Activated CD4-positive, alpha-beta T cell treated with anti-CD3 and anti-CD28 coated beads, Interleukin-2, amount 10 ng/mL, durations not matched to agents 24 days and 14 days (primary cell): Measurements from ENCODE around the gene NR1D1. TPM values are rescaled to one million over a fixed set of nuclear protein-coding genes. Genes with fewer than 3 reads are reported as not detected.

Experiments used
- DNase-seq: peaks from one replicate; pipeline ENCODE4 v3.0.0; 2022
- H3K27ac Mint-ChIP-seq: one replicate; pipeline ENCODE4 v1.8.0; 2022; ENCODE audit warnings: mild to moderate bottlenecking, mixed read lengths
- H3K27me3 Mint-ChIP-seq: one replicate; pipeline ENCODE4 v1.8.0; 2022; ENCODE audit warnings: mixed read lengths
- H3K36me3 Mint-ChIP-seq: one replicate; pipeline ENCODE4 v1.8.0; 2022; ENCODE audit warnings: low read depth, mild to moderate bottlenecking, mixed read lengths
- H3K4me1 Mint-ChIP-seq: one replicate; pipeline ENCODE4 v1.8.0; 2021; ENCODE audit warnings: mixed read lengths
- H3K4me3 Mint-ChIP-seq: one replicate; pipeline ENCODE4 v1.8.0; 2022; ENCODE audit warnings: mild to moderate bottlenecking, moderate library complexity, mixed read lengths
- H3K9me3 Mint-ChIP-seq: one replicate; pipeline ENCODE4 v1.8.0; 2021; ENCODE audit warnings: mixed read lengths
- intact Hi-C: fragments of 100-400 bp; cut with micrococcal nuclease; formaldehyde crosslinking; loops from one replicate; pipeline ENCODE4 v1.15.1; 2023
- total RNA-seq: library from RNA; stranded (reverse); gene quantifications from 2 replicates; pipeline ENCODE4 v1.2.3, GENCODE V29; 2022

The NR1D1 gene
- total RNA-seq, 1 donor from 2014 or later, result 7.9 TPM

DNA sequence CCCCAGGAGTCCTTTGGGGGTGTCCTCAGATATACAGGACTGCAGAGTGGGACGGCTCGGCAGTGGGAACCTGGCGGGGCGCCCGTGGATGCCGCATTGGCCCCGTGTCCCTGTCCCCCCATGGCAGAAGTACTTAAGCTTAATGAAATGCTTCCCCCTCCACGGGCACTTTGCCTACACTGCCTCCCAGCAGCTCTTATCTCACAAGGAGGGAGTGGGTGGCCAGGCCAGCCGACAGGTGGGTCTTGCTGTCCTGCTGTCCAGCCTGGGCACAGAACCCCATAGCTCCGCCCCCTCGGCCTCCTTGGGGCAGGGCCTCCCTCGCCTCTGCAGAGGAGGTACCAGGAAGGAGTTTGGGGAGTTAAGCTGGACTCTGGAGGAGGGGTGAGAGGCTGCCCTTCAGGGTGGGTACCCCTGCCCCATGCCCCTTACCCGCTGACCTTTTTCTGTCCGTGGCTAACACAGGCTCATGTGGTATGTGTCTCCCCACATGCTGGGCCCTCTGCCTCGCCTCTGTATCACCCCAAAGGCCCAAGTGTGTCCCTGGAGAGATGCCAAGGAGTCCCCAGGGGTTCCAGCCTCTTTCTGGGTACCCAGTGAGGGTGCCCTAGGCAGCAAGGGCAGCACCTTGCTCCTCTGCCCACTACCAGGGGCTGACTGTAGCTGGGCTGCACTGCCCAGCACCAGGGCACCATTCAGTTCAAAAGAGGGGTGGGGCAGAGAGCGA, 28.9 kb downstream of the NR1D1 start:
- peaks cover 30% of the 10 kb centered on the region for H3K4me1 Mint-ChIP-seq
- H3K36me3 Mint-ChIP-seq, result no peaks in the 10 kb centered on the region
- H3K27ac Mint-ChIP-seq, result no peak overlapping the region
- peaks cover 2% of the 10 kb centered on the region for H3K27me3 Mint-ChIP-seq
- intact Hi-C loops, result no loop called here
- DNase-seq, result no peak
- H3K4me3 Mint-ChIP-seq, result no peak overlapping the region
- no peaks in the 10 kb centered on the region for H3K9me3 Mint-ChIP-seq

DNA sequence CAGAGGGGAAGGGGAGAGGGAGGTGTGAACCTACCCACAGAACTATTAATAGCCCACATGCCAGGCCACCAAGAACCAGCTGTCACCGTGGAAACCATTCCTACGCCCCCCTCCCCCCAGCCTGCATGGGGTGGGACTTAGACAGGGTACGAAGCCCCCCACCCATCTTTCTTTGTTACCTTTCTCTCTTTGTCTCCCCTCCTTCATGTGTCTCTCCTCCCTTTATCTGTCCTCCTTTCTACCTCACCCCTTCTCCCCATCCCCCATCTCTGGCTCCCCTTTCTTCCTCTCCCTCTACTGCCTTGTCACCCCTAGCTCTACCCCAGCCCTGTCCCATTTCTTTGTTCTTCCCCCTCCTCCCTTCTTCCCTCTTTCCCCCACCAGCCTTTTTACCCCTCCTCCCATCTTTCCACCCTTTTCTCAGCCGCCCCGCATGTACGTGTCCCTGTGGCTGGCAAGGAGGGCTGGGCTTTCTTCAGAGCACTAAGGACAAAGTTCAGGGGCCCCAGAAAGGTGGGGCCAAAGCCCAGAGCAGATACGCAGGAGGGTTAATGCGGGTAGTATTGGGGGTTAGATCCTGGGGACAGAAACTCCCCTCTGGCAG, 29.6 kb downstream of the NR1D1 start:
- Mint-ChIP-seq H3K9me3 (no peaks in the 10 kb centered on the region), H3K27ac (peak overlapping the region; percentile 42), H3K4me1 (peaks cover 29% of the 10 kb centered on the region), H3K36me3 (no peaks in the 10 kb centered on the region), H3K27me3 (peaks cover 2% of the 10 kb centered on the region), H3K4me3 (no peak overlapping the region)
- intact Hi-C loops, result no loop called here
- DNase-seq, result no peak

GRCh38 chr17:40069751-40070708, 30.4 kb downstream of the NR1D1 start:
- Mint-ChIP-seq H3K4me3 (peak overlapping the region; percentile 85), H3K4me1 (peaks cover 24% of the 10 kb centered on the region), H3K9me3 (no peaks in the 10 kb centered on the region), H3K27ac (peak overlapping the region; percentile 89), H3K36me3 (no peaks in the 10 kb centered on the region), H3K27me3 (peaks cover 5% of the 10 kb centered on the region)
- peak; percentile 70 for DNase-seq
- intact Hi-C loops, result loop anchor here (2.0 kb wide), 2 partner anchors 15 to 29 kb away; partner anchors contain the start of gene MED24

GRCh38 chr17:40068917-40069750, 31.3 kb downstream of the NR1D1 start:
- Mint-ChIP-seq H3K27me3 (peaks cover 13% of the 10 kb centered on the region), H3K4me1 (peaks cover 30% of the 10 kb centered on the region), H3K4me3 (peak overlapping the region; percentile 85), H3K36me3 (no peaks in the 10 kb centered on the region), H3K27ac (peak overlapping the region; percentile 89), H3K9me3 (no peaks in the 10 kb centered on the region)
- peak; percentile 91 for DNase-seq
- intact Hi-C loops, result loop anchor here (2.0 kb wide), 2 partner anchors 14 to 30 kb away; partner anchors contain the start of gene MED24

- Mint-ChIP-seq H3K4me1 (peaks cover 36% of the 10 kb centered on the region), H3K36me3 (no peaks in the 10 kb centered on the region), H3K27me3 (peaks cover 19% of the 10 kb centered on the region), H3K9me3 (no peaks in the 10 kb centered on the region), H3K4me3 (peak overlapping the region; percentile 85), H3K27ac (peak overlapping the region; percentile 89)
- no peak for DNase-seq
- intact Hi-C loops, result loop anchor here (2.0 kb wide), 2 partner anchors 14 to 30 kb away; partner anchors contain the start of gene MED24
Observed at GRCh38 chr17:40068584-40068916, 31.8 kb downstream of the NR1D1 start.

DNA sequence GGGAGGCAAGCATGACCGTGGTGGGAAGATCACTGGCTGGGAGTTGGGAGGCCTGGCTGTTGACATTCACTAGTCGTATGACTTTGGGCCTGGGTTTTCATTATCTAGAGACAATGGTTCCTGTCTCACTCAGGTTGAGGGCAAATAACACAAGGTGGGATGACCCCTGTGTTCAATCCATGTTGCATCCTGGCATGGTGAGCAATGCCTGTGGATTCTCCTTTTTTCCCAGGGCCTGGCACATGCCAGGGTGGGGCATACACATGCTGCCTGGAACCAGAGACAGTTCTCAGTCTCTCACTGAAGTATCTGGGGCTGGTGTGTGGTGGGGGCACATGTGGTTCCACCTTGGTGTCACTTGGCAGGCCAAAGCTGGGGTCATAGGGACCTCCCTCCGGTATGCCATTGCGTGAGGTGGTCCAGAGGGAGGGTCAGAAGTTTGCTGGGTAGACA, 32.2 kb downstream of the NR1D1 start:
- H3K4me1 Mint-ChIP-seq, result peaks cover 38% of the 10 kb centered on the region
- peak overlapping the region; percentile 89 for H3K27ac Mint-ChIP-seq
- no peak for DNase-seq
- H3K4me3 Mint-ChIP-seq, result peak overlapping the region; percentile 85
- H3K36me3 Mint-ChIP-seq, result no peaks in the 10 kb centered on the region
- intact Hi-C loops, result loop anchor here (2.0 kb wide), 2 partner anchors 13 to 31 kb away; partner anchors contain the start of gene MED24
- H3K27me3 Mint-ChIP-seq, result peaks cover 21% of the 10 kb centered on the region
- H3K9me3 Mint-ChIP-seq, result no peaks in the 10 kb centered on the region

DNA sequence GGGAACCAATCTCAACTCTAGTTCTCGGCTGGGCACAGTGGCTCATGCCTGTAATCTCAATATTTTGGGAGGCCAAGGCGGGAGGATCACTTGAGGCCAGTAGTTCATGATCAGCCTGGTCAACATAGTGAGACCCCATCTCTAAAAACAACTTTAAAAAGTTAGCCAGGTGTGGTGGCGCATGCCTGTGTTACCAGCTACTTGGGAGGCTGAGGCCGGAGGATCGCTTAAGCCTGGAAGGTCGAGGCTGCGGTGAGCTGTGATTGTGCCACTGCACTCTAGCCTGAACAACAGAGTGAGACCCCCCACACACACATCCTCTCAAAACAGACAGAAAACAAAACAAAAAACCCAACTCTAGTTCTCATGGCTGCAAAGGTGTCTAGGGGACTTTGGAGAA, 32.7 kb downstream of the NR1D1 start:
- peaks cover 38% of the 10 kb centered on the region for H3K4me1 Mint-ChIP-seq
- intact Hi-C loops, result loop anchor here (2.0 kb wide), 2 partner anchors 13 to 31 kb away; partner anchors contain the start of gene MED24
- no peaks in the 10 kb centered on the region for H3K9me3 Mint-ChIP-seq
- DNase-seq, result no peak
- H3K27me3 Mint-ChIP-seq, result peaks cover 21% of the 10 kb centered on the region
- no peak overlapping the region for H3K27ac Mint-ChIP-seq
- peak overlapping the region; percentile 85 for H3K4me3 Mint-ChIP-seq
- no peaks in the 10 kb centered on the region for H3K36me3 Mint-ChIP-seq

- intact Hi-C loops, result no loop called here
- Mint-ChIP-seq H3K36me3 (no peaks in the 10 kb centered on the region), H3K27ac (no peak overlapping the region), H3K27me3 (peaks cover 36% of the 10 kb centered on the region), H3K4me1 (peaks cover 46% of the 10 kb centered on the region), H3K4me3 (no peak overlapping the region), H3K9me3 (no peaks in the 10 kb centered on the region)
- no peak for DNase-seq
Observed at GRCh38 chr17:40065769-40066510, 34.4 kb downstream of the NR1D1 start.

- H3K9me3 Mint-ChIP-seq, result no peaks in the 10 kb centered on the region
- H3K27me3 Mint-ChIP-seq, result peaks cover 39% of the 10 kb centered on the region
- DNase-seq, result no peak
- H3K4me3 Mint-ChIP-seq, result no peak overlapping the region
- peaks cover 45% of the 10 kb centered on the region for H3K4me1 Mint-ChIP-seq
- H3K27ac Mint-ChIP-seq, result no peak overlapping the region
- H3K36me3 Mint-ChIP-seq, result no peaks in the 10 kb centered on the region
- intact Hi-C loops, result no loop called here
Observed at GRCh38 chr17:40064971-40065768, 35.2 kb downstream of the NR1D1 start.

GRCh38 chr17:40063901-40064531, 36.4 kb downstream of the NR1D1 start:
- Mint-ChIP-seq H3K4me1 (peaks cover 34% of the 10 kb centered on the region), H3K36me3 (no peaks in the 10 kb centered on the region), H3K27me3 (peaks cover 42% of the 10 kb centered on the region), H3K4me3 (peak overlapping the region; percentile 78), H3K27ac (peak overlapping the region; percentile 28), H3K9me3 (no peaks in the 10 kb centered on the region)
- DNase-seq, result no peak
- intact Hi-C loops, result loop anchor here (2.0 kb wide), 2 partner anchors 23 to 47 kb away; no protein-coding TSS in a partner anchor

GRCh38 chr17:40063187-40063771, 37.1 kb downstream of the NR1D1 start:
- peak overlapping the region; percentile 78 for H3K4me3 Mint-ChIP-seq
- no peak overlapping the region for H3K27ac Mint-ChIP-seq

More at GRCh38 chr17:40063187-40063771, 37.1 kb downstream of the NR1D1 start:
- DNase-seq, result peak; percentile 70
- H3K36me3 Mint-ChIP-seq, result no peaks in the 10 kb centered on the region
- H3K9me3 Mint-ChIP-seq, result no peaks in the 10 kb centered on the region
- peaks cover 29% of the 10 kb centered on the region for H3K4me1 Mint-ChIP-seq
- peaks cover 42% of the 10 kb centered on the region for H3K27me3 Mint-ChIP-seq
- intact Hi-C loops, result loop anchor here (2.0 kb wide), 2 partner anchors 24 to 48 kb away; no protein-coding TSS in a partner anchor
